GM12873 (cell line): ENCODE data around the gene ABLIM2.

Source experiments
- CTCF ChIP-seq: IDR thresholded peaks from 2 replicates; pipeline ENCODE4 v1.5.1; 2012; ENCODE audit warnings: low read depth, mild to moderate bottlenecking, moderate library complexity, low read length, control low read depth; ENCODE audit not compliant: insufficient read depth; ENCODE audit errors: missing control alignments

ABLIM2 gene

DNA sequence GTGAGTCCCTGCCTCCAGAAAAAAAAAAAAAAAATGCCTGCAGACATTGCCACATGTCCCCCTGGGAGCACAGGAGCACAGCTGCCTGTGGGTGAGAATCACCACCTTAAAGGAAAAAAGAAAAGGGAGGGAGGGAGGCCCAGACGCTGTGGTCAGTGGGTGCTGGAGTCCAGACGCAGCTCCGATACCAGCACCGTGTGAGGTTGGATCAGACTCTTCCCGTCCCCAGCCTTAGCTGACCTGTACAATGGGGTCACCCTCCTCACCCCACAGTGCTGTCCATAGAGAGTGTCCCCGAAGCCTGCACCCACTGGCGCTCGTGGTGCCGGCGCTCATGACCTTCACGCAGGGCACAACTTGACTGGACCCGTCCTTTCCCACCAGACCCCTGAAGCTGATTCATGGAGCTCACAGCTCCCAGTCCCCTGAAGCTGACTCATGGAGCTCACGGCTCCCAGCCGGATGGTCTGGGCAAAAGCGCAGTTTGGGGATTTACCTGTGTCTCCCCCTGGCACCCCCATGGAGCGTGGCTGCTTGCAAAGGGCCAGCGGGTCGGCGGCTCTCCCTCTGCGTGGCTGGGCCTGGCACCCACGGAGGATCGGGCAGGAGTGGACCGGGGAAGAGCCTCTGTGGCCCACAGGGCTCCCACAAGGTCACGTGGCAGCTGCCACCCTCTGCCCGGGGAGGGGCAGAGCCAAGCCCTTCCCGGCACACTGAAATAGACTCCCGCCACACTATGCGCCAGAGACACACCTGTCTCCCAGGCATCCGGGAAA lies 31.4 kb downstream of the ABLIM2 start:
- TF ChIP-seq CTCF = no peak

- no peak for TF ChIP-seq CTCF
Observed at GRCh38 chr4:8126523-8126922, 32.1 kb downstream of the ABLIM2 start.

DNA sequence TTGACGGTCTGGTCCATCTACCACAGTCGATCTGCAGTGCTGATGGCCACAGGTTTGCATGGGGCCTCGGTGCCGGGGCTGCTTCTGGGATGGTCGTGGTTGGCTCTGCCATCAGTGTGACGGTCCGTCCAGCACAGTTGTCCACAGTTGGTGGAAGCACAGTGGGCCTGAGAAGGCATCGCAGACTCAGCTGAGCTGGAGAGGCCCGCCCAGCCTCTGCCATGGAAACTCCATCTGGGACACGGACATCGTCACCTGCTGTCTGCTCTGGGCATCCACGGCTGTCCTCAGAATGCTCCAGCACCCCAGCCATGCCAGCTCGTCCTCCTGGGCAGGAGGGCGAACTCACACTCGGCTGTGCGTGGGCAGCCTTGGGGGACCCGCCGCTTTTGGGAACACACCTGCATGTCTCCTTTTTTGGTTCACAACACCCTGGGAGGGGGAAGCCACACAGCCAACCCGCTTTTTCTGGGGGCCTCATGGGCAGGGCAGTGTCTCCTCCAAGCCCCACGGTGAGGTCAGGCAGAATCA lies 33.0 kb downstream of the ABLIM2 start:
- TF ChIP-seq CTCF = no peak

- TF ChIP-seq CTCF = no peak
Observed at GRCh38 chr4:8123870-8124269, 34.7 kb downstream of the ABLIM2 start.

GRCh38 chr4:8123389-8123788 lies 35.2 kb downstream of the ABLIM2 start:
- TF ChIP-seq CTCF = no peak

GRCh38 chr4:8122746-8123145 lies 35.9 kb downstream of the ABLIM2 start:
- no peak for TF ChIP-seq CTCF

- no peak for TF ChIP-seq CTCF
Observed at GRCh38 chr4:8121292-8122015, 37.2 kb downstream of the ABLIM2 start.
